NOMO-1 treated with DMSO at 0.1 percent for 48 hours (cell line): Measurements from ENCODE around the gene DLGAP5.

ENCODE experiments used
- DNase-seq: peaks from one replicate; lab custom pipeline; 2025; ENCODE audit not compliant: unreplicated experiment; lab: John Stamatoyannopoulos, UW

Gene DLGAP5

GRCh38 chr14:55129428-55130195 is 61.8 kb downstream of the DLGAP5 start:
- peak; percentile 19 for DNase-seq

GRCh38 chr14:55129086-55129427 is 62.3 kb downstream of the DLGAP5 start, which contains the start of gene LGALS3:
Gene LGALS3 (plus strand): TSS chr14:55129252. CDS start chr14:55137374, 8,122 bp downstream.
- DNase-seq: peak; percentile 41

- no peak for DNase-seq
These were observed 62.8 kb downstream of the DLGAP5 start for GRCh38 chr14:55128386-55129085.

GRCh38 chr14:55127460-55127951 is 63.9 kb downstream of the DLGAP5 start:
- no peak for DNase-seq

- DNase-seq: peak; percentile 86
These were observed 64.4 kb downstream of the DLGAP5 start for GRCh38 chr14:55126932-55127459.

- DNase-seq: no peak
These were observed 65.4 kb downstream of the DLGAP5 start for GRCh38 chr14:55126034-55126433.

GRCh38 chr14:55125403-55125802 is 66.0 kb downstream of the DLGAP5 start:
- peak; percentile 91 for DNase-seq

GRCh38 chr14:55124774-55125386 is 66.5 kb downstream of the DLGAP5 start:
- no peak for DNase-seq

GRCh38 chr14:55123852-55124639 is 67.3 kb downstream of the DLGAP5 start:
- no peak for DNase-seq

- no peak for DNase-seq
These were observed 68.3 kb downstream of the DLGAP5 start for GRCh38 chr14:55123101-55123500.

GRCh38 chr14:55122440-55122986 is 68.9 kb downstream of the DLGAP5 start:
- DNase-seq: no peak

- DNase-seq: no peak
These were observed 69.6 kb downstream of the DLGAP5 start for GRCh38 chr14:55121628-55122439.

GRCh38 chr14:55120571-55121495 is 70.6 kb downstream of the DLGAP5 start:
- DNase-seq: peak; percentile 79

- DNase-seq: no peak
These were observed 72.6 kb downstream of the DLGAP5 start for GRCh38 chr14:55118761-55119160.

GRCh38 chr14:55117803-55118441 is 73.5 kb downstream of the DLGAP5 start:
- DNase-seq: peak; percentile 85

GRCh38 chr14:55116246-55117030 is 74.9 kb downstream of the DLGAP5 start:
- DNase-seq: peak; percentile 55

GRCh38 chr14:55115861-55116245 is 75.5 kb downstream of the DLGAP5 start:
- no peak for DNase-seq
